GM19043 (cell line): ENCODE results near the gene REG1A.

Experiments
- ATAC-seq: cut with Tn5 transposase; IDR thresholded peaks from one replicate; pipeline ENCODE4 v1.9.1; 2021; ENCODE audit warnings: low read depth; ENCODE audit not compliant: unreplicated experiment

The REG1A gene

DNA sequence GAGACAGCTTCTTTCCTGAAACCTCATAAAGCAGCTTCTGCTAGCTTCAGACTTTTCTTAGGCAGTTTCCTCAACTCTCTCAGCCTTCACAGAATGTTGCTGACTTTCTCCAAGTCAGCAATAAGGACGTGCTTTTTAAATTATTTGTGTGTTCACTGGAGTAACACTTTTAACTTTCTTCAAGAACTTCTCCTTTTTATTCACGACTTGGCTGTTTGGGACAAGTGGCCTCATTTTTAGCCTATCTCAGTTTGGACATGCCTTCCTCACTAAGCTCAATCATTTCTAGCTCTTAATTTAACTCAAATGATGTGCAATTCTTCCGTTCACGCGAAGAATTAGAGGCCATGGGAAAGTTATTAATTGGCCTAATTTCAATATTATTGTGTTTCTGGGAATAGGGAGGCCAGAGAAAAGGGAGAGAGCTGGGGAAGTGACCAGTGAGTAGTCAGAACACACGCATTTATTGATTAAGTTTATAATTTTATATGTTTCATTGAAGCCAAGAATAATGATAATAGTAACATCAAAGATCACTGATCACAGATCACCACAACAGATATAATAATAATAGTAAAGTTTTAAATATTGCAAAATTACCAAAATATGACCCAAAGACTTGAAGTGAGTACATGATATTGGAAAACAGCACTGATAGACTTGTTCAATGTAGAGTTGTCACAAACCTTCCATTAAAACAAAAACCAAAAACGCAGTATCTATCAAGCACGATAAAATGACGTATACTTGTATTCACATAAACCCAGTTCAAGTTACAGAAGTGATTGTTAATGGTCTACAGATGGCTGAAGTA is 4.8 kb downstream of the REG1A start:
- ATAC-seq = no peak

DNA sequence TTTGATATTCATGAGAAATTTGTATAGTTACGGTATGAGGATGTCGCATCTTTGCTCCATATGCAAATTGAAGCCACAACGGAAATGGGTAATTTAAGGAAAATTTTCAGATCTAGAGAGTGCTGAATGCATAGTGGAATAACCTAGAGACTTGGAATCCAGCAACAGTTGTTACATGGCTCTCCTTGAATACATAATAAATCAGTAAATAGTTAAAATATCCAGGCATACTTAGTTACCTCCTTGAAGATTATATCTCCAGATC is 5.4 kb downstream of the REG1A start:
- no peak for ATAC-seq

DNA sequence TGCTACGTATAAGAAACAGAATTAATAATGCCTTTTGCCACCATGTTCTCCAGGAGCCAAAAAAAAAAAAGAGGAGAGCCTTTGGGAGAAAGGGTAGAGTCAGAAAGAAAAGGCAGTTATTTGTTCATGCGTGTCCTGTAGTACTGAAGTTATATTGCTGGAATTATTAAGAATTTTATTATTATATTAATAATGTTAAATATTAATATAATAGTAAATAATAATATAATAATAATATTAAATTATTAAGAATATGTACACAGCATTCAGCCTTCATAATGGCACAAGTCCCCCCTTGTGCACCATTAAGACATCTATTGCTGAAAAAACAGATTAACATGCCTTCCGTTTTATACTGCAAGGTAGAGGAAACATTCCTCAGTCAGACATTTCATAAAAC is 8.1 kb downstream of the REG1A start:
- no peak for ATAC-seq

DNA sequence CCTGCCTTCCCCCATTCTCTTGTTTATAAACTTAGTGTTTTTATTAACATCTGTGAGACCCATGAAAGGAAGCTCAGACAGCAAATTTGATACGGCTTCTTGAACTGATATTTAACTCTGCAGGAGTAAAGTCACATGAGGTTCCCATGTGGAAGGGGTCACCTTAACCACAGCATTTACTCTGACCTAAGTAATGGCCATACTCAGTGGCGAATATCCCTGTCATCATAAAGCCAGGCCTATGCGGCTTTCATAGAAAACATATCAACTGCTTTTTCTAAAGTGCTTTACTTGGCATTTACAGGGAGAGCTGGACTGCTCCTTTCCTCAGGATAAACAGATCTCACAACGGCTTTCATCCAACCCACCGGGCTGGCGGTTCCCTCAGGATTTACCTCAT is 9.0 kb downstream of the REG1A start:
- ATAC-seq = no peak

DNA sequence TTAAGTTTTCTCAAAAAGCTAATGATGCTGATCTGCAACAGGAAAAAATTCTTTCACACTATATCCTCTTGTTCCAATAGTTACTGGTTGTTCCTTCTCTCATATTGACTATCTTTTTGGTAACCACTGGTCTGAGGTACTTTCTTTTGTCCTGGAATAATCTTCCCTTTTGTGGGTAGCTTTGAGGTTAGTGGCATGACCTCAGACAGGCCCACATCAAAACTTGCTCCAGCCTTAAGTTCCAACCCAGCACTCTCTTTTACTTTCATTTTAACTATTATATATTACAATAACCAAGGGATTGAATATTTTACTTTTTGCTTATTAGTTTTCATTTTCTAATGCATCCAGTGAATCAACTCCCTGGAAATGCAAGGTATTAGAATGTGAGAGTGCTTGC is 9.5 kb downstream of the REG1A start:
- no peak for ATAC-seq

DNA sequence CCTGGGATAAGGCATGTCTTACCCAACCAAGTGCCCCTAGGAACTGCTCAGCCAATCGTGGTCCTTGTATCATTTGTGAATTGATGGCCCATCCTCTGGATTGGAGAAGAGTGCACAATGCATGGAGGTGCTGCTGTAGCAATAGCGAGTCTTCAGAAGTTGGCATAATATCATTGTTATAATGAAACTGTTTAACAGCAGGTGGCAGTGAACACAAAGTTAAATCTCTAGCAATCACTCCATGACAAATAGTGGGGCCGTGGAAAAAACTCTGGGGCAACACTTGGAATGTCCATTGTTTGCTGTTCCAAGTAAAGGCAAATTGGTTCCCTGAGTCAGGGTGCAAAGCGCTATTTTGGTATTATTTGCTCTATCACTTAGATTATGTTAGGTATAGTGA is 11.4 kb downstream of the REG1A start:
- ATAC-seq = no peak

DNA sequence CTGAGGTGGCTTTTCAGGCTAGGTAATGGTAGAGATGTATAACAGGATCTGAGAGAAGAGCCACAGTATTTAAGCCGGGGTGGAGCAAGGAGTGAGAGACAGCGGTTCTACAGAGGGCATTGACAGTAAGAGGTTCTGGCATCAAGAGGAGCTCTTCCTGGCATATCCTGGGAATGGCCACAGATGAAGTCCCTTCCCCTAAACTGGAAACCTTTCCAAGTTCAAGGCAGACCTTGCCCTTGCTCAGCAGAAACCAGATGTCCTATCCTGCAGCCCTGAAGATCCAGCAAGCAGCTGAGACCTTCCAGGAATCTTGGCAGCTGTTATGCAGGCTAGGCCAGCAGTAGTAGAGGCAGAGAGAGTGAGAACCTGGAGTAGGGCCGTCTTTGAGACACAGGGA is 18.1 kb downstream of the REG1A start:
- ATAC-seq = no peak

DNA sequence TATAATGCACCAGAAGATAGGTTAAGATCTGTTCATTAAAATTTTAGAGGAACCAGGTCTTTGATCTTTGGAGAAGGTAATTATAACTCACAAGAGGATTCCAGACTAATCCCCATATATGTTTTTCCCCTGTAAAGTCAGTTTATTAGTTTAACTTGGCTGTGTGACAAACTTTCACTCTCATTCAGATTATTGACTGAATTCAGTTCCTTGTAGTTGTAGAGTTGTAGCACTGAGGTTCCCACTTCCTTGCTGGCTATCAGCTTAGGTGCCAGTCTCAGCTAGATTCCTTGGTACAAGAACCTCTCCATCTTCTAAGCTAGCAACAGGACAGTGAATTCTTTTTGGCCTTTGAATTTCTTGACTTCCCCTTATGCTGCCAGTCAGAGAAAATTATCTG is 19.1 kb downstream of the REG1A start:
- ATAC-seq = no peak

DNA sequence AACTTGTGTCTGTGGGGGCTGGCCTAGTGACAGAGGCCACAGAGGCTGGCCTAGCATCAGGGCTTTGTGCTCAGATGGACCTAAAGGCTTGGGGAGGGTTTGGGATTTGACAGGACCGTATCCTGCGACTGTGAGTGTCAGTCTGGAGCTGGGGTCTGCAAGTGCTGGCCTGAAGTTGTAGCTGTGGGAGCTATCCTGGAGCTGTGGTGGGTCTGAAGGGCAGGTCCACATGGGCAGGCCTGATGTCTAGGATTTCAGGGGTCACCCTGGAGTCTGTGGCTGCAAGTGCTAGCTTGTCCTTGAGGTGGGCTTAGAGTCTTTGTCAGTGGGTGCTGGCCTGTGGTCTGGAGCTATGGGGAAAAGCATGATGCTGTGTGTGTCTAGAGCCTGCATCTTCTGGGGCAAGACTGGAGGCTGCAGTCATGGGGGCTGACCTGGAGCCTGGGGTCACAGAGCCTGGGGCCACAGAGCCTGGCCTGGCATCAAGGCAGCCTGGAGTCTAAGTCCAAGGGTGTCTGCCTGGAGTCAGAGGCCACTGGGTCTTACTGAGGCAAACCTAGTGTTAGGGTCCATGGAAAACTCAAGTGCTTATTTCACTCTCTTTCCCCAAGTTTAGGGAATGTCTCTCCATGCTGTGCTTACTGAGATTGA is 35.7 kb downstream of the REG1A start:
- ATAC-seq = no peak

DNA sequence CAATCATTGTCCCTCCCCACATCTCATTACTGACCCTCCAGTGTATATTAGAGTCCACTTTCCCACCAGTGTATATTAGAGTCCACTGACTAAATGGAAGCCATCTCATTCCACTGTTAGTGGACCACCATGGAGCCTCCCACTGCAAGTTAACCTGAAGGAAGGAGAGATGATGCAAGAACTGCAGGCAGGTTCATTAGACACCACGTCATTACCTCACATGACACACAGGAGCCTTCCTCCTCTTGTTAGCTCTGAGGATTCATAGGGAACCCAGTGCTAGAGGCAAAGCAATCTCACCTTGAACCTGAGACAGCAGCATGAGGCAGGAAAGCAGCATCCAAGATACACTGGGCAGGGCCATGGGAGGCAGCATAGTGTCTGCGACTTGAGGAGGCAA is 38.7 kb downstream of the REG1A start:
- no peak for ATAC-seq

DNA sequence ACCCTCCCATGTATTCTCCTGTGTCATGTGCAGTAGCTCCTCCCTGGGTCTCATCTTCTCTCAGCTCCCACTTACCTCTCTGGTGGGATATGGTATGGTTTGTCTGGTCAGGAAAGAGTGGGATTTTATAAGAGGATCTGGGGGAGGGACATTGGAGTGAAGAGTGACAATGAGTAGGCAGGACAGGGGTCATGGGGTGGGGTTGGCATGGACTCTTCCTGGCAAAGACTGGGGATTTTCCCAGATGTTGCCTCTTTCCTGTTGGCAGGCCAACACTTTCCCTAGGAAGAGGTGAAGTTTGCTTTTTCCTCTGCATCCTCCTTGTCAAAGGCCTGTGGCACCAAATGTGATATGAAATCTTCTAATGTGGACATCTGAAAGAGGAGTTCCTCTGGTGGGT is 39.4 kb downstream of the REG1A start, which contains the start of gene REG3A:
Gene REG3A, minus strand, starts transcription at position 101 of the 400 bp plus-strand sequence. CDS start 348 bp downstream, outside the sequence.
- ATAC-seq = no peak

DNA sequence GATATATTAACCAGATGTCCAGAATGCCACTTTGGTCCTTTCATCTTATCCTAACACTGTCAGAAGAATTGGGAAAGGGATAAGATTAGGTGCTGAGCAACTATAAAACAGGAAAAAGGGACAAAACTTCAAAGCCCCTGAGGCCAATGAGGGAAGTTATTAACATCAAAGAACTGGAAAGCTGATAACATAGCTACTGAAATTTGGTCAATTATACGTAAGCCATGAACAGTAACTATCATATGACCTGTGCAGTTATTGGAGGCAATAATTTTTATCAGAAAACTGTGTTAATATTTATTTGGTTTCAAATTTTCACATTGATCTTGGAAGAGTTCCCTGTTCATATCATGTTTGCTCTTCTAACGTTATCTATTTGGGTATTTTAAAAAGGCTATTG is 41.8 kb downstream of the REG1A start:
- no peak for ATAC-seq

DNA sequence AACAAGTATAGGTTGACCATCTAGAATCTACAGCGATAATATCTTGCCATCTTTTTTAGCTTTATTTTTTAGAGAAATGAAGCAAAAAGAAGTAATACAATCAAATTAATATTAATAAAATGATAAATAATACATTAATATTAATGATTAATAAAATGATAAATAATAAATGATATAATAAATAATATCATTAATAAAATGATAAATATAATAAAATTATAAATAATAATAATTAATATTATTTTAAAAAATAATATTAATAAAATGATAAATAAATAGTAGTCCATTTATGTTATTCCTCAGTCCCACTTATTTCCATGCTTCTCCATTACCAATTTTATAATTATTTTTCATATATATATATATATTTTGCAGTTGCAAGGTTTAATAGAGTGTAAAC is 42.5 kb downstream of the REG1A start:
- ATAC-seq = no peak

DNA sequence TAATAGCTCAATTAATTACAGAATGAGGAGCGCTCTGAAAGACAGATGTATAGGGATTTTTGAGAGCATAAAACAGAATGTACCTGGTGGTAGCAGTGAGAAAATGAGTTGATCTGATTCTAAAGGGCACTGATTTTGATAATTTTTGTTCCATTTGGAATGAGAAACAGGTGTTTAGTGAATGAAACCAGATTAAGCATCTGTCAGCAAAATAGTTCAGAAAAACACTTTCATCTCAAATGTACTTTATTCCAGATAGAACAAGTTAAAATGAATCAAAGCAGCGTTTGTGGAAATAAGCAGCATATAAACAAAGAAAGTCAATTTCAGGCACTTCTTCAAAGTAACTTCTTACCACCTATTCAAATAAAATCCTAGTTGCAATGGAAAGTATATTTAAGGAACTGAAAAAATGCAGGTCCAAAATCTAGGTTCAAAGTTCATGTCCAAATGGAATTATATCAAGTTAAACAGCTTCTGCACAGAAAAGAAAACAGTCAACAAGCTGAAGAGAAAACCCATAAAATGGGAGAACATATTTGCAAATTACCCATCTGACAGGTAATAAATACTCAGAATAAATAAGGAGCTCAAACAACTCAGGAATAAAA is 51.2 kb downstream of the REG1A start:
- no peak for ATAC-seq
